ENCODE measurements around the gene GRK4.

DNA sequence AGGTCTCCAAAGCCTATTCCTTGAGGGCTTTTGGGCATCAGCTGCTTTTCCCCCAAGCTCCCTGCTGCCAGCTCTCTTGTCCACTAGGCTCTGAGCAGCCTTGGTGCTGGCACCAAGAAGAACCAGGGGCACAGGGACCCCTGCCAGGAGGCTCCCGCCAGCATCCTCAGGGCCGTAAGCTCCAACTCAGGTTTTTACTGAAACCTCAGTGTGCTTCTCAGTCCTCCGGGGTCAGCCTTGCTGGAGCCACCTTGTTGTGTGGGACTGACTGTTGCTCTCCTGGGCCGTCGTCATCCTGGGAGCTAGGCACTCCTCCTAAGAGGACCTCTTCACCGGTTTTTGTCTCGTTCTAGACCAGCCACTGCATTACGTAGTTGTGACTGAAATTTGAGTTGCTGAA is 39.1 kb upstream of the GRK4 start:
- TF ChIP-seq PAX5 (IDR thresholded peaks at IDR 0.05; ENCODE audit: insufficient read depth, low read length, severe bottlenecking) (no peak), POLR2A (IDR thresholded peaks at IDR 0.05; ENCODE audit: low read depth, low read length) (no peak), POLR2AphosphoS5 (IDR thresholded peaks at IDR 0.05; ENCODE audit: low read depth, low read length) (no peak)
